HG03354 (cell line): ENCODE results near the gene PSD4.

ENCODE experiments used
- ATAC-seq: cut with Tn5 transposase; IDR thresholded peaks from one replicate; pipeline ENCODE4 v1.9.1; 2021; ENCODE audit warnings: mild to moderate bottlenecking; ENCODE audit not compliant: unreplicated experiment, poor library complexity, severe bottlenecking

The PSD4 gene

DNA sequence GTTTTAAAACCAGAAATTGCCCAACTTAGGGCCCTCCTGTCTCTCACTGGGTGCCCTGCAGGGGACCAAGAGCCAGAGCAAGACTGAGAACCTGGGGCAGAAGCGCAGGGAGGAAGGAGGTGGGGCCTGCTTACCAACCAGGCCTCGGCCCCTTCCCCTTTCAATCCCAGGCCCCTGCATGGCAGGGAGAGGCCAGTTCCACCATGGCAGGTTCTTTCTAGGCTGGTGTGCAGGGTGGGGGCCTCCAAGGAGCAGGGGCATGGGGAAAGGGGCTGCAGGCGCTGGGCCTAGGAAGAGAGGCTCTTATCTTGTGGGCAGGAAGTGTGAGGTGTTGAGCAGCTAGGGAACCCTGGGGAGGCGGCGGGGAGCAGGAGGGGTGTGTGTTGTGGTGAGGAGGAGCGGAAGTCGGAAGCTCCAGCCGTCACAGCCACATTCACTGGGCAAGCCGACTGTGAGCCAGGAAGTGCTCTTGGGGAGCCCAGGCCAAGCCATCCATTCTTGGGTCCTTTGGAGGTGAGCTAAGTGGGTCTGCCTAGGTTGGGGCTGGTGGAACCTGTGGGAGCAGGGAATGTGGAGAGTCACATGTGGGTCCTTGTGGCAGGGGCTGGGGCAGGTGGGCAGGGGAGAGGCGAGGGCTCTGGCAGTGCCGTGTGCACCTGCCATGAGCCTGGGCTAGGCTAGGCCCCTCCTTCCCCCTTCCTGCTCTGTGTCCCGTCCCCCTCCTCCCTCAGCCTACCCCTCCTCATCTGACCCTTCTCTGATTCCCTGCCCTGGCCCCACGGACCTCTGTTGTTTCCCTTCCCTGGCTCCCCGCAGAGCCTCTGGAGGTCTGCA lies at the start of gene PSD4:
PSD4 (plus strand) TSS at position 430 of the 834 bp plus-strand sequence. CDS start 8,486 bp downstream, outside the sequence.
- peak; percentile 82 for ATAC-seq

DNA sequence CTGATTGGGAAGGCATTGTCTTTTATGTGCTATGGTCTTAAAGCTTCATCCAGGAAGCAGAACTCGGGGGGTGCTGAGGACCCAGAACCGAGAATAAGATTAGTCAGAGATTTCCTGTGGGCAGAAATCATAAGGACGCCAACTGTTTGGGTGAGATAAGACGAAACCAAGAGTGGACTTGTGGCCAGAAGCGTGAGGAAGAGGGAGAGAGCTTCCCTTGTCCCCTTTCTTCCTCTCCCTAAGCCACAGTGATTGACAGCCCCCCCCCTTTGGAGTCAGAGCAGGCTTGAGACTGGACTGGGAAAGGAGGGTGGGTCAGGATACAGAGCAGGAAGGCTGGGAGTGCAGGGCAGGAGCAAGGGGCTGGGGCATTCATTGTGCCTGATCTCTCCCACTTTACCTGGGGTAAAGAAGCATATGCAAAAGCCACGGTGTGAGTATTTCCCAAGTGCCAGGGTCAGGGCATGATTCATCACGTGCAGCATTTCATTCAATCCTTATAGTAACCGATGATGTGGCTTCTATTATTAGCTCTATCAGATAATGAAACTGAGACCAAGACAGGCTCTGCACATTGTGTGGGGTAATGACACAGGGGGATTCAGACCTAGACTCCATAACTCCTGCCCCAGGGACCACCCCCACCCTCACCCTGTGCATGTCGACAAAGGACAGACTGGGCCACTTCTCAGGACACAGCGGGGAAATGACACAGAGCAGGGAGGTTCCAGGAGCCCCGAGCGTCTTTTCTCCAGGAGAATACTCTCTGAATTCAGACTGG lies 49.4 kb upstream of the PSD4 start:
- peak; percentile 70 for ATAC-seq

DNA sequence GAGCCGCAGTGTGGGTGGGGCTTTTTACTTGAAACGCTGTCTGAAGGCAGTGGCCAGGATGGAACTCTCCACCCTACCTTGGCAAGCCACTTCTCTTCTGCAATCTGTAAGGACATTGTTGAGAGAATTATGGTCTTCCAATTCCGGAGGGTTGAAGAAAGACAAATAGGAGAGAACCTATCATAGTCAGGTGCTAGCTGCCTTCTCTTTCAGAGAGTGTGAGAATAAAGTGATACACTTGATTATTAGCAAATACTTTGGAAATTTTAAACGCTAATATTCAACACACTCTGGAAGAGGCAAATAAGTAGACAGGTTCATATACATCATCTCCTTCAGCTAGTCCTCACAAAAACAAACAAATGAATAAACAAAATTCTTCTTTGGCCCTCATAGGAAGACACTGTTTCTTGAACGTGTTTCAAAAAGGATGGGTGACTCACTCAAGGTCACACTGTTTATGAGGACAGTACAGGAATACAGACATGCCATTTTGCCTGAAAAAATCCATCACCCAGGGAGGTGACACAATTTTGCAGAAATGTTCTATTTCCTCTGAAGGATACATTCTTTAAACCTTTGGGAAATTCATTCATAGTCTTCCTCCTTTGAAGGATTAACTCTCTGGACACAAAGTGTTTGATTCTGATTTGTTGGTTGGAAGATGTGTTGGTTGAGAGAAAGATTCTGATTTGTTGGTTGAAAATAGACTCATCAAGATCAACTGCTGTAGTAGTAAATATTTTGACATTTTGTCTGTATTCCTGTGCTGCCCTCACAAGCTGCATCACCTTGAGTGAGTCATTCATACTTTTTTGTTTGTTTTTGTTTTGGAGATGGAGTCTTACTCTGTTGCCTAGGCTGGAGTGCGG lies 48.6 kb upstream of the PSD4 start:
- ATAC-seq: peak; percentile 28

DNA sequence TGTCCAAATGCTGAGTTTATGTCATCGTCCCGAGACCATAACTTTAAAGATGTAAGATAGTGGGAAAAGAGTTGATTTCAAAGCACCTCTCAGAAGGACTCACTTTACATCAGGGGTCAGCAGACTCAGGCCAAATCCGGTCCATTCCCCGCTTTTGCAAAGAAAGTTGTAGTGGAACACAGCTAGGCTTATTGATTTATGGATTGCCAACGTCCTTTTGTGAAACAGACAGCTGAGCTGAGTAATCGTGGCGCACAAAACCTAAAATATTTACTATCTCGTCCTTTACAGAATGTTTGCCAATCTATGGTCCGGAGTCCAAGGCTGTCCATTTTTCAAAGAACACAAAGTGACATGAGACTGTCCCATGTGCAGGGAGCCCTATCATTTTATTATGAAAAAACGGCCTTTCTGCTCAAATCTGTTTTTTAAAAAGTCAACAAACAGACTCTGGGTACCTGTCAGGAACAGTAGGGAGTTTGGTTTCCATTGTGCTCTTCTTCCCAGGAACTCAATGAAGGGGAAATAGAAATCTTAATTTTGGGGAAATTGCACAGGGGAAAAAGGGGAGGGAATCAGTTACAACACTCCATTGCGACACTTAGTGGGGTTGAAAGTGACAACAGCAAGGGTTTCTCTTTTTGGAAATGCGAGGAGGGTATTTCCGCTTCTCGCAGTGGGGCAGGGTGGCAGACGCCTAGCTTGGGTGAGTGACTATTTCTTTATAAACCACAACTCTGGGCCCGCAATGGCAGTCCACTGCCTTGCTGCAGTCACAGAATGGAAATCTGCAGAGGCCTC lies 46.7 kb upstream of the PSD4 start, which contains the start of gene IL1RN:
IL1RN (plus strand) TSS at position 754 of the 801 bp plus-strand sequence; CDS start at position 781, 27 bp downstream.
- ATAC-seq: no peak

DNA sequence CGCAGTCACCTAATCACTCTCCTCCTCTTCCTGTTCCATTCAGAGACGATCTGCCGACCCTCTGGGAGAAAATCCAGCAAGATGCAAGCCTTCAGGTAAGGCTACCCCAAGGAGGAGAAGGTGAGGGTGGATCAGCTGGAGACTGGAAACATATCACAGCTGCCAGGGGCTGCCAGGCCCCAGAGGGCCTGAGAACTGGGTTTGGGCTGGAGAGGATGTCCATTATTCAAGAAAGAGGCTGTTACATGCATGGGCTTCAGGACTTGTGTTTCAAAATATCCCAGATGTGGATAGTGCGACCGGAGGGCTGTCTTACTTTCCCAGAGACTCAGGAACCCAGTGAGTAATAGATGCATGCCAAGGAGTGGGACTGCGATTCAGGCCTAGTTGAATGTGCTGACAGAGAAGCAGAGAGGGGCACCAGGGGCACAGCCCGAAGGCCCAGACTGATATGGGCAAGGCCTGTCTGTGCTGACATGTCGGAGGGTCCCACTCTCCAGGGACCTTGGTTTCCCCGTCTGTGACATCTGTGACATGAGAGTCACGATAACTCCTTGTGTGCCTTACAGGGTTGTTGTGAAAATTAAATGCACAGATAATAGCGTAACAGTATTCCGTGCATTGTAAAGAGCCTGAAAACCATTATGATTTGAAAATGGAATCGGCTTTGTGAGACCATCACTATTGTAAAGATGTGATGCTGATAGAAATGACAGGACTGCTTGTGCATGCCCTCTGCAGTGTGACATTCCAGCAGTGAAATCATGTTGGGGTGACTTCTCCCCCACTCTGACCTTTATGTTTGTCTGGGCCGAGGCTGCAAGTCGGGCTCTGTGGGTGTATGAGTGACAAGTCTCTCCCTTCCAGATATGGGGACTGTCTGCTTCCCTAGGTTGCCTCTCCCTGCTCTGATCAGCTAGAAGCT lies 45.9 kb upstream of the PSD4 start:
- ATAC-seq: no peak

DNA sequence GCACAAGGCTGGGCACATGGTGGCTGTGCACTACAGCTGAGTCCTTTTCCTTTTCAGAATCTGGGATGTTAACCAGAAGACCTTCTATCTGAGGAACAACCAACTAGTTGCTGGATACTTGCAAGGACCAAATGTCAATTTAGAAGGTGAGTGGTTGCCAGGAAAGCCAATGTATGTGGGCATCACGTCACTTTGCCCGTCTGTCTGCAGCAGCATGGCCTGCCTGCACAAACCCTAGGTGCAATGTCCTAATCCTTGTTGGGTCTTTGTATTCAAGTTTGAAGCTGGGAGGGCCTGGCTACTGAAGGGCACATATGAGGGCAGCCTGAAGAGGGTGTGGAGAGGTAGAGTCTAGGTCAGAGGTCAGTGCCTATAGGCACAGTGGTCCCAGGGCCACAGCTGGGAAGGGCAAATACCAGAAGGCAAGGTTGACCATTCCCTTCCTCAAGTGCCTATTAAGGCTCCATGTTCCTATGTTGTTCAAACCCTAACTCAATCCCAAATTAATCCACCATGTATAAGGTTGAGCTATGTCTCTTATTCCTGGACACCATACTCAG lies 44.2 kb upstream of the PSD4 start:
- ATAC-seq: no peak

DNA sequence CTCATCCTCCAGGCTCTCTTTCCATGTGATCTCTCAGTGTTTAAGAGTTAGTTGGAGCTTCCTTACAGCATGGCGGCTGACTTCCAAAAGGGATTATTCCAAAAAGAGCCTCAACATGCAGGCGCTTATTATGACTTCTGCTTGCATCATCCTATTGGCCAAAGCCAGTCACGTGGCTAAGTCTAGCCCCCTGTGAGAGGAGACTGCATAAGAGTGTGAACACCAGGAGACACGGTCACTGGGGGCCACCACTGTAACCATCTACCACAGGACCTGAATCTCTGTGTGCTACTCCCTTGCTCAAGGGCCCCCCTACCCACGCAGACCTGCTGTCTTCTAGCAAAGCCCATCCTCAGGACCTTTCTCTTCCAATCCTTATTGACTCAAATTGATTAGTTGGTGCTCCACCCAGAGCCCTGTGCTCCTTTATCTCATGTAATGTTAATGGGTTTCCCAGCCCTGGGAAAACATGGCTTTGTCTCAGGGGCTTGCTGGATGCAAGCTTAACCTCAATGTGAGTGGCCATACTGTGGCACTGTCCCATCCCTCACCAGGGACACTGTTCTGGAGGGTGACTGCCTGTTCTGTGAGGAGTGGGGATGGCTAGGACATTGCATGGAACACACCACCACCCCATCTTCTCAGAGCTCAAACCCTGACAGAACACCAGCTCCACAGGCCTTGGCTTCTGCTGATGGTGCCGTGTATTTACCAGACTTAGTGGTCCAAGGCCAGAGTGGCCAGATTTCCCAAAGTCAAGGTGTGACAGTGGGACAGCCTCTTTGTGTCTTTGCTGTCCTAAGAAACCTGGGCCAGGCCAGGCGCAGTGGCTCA lies 42.2 kb upstream of the PSD4 start:
- no peak for ATAC-seq

DNA sequence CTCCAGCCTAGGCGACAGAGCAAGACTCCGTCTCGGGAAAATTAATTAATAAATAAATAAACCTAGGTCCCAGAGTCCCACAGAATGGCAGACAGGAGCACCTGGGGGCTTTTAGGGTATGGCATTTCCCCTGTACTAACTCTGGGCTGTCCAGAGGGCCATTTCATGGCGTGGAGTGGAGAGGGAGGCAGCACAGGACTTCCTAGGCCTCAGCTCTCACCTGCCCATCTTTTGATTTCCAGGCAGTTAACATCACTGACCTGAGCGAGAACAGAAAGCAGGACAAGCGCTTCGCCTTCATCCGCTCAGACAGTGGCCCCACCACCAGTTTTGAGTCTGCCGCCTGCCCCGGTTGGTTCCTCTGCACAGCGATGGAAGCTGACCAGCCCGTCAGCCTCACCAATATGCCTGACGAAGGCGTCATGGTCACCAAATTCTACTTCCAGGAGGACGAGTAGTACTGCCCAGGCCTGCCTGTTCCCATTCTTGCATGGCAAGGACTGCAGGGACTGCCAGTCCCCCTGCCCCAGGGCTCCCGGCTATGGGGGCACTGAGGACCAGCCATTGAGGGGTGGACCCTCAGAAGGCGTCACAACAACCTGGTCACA lies 41.3 kb upstream of the PSD4 start:
- ATAC-seq: no peak

DNA sequence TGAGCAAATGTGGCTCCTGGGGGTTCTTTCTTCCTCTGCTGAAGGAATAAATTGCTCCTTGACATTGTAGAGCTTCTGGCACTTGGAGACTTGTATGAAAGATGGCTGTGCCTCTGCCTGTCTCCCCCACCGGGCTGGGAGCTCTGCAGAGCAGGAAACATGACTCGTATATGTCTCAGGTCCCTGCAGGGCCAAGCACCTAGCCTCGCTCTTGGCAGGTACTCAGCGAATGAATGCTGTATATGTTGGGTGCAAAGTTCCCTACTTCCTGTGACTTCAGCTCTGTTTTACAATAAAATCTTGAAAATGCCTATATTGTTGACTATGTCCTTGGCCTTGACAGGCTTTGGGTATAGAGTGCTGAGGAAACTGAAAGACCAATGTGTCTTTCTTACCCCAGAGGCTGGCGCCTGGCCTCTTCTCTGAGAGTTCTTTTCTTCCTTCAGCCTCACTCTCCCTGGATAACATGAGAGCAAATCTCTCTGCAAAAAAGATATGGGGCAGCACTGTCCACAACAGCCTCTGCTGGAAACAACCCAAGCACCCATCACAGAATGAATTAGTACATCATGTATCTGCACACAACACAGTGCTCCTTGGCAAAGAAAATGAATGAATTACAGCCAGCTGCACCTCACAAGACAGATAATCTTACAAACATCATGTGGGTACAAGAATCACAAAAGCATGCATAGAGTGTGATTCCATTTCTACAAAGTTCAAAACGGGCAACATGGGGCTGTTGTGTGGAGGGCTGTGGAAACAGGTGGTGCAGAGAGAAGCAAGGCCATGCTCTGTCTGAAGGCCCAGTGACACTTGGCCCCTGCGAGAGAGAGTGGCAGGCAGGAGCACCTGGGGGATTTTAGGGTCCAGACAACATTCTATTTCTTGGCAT lies 39.8 kb upstream of the PSD4 start:
- ATAC-seq: no peak

DNA sequence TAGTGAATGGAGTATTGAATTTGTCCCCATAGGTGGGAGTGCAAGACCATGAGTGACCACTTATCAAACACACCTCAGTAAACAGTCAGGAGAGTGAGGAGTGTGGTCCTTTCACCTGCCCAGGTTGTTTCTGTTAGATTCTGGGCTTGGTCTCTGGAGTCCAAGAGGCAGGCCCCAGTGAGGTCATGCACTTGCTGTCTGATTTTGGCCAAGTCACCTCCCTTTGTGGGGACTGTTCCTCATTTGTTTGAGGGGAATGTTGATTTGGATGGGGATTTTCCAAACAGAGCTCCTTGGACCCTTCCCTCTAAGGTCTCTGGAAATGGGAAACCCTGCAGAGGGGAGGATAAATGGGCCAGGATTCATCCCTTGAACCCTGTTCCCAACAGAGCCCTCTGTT lies 39.1 kb upstream of the PSD4 start:
- no peak for ATAC-seq

DNA sequence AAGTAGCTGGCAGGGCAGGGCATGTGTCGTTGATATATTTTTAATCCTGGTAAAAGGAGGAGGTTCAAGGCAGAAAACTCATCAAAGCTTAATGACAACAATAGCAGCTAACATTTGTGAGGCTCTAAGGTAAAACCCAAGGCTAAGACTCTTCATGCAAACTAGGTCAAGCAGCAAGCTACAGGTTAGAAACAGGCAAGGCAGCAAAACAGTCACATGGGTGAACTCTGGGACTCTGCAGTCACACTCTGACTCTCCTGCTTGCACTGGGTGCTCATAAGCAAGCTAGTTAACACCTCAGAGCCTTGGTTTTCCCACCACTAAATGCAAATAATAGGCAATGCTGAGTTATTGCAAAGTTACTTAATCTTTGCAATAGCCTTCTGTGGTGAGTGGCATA lies 38.5 kb upstream of the PSD4 start:
- ATAC-seq: no peak

DNA sequence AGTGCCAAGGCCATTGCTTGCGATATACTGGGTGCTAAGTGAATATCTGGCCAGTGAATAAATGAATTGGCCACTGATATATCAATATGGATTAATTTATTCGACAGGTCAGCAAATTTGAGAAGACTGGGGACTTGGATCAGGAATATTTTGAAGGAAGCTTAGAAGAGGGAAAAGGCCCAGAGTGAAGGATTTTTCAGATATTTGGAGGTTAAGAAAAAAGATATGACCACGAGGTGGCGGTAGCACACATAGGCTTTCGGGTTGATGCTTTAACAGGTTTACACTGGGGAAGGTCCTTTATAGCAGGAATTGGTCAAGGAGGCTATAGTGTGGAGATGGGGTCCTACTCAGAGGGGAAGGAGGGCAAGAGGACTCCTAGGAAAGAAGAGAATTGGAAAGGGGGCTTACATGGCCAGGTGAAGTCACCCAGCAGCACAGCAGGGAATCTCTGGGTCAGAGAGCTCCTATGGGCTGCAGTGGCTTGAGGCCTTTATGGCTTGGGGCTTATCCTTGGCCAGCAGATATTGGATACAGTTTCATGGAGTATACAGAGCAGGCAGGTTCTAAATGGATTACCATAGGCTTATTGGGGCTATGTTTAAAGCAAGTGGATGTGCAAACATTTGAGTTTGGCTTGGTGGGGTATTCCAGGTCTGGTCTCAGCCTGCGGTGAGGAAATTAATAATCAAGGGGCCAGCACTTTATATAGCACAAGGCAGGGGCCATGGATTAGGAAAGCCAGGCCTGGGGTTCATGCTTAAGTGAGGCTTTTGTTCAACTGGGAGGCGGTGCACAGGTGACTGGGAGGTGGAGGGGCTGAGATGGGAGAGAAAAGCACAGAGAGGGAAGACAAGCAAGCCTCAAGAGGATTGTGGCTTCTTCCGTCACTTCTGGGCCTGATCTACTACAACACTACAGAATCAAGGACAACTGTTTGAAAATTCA lies 36.7 kb upstream of the PSD4 start:
- ATAC-seq: no peak

DNA sequence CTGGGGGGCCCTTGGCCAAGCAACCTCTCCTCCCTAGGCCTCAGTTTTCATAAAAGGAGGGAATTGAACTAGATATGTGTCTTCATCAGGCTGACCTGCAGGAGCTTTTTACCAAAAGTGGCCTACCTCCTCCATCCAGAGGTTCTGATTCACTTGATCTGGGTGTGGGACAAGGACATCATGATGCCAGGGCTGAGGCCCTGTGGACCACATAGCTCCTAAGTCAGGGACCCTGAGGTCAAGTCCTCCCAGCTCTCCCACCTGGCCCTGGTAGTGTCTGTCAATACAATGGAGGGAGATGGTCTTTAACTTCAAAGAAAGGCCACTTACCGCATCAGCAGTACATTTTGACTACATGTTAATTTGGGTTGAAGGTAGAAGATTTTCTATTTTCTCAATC lies 35.9 kb upstream of the PSD4 start:
- no peak for ATAC-seq

DNA sequence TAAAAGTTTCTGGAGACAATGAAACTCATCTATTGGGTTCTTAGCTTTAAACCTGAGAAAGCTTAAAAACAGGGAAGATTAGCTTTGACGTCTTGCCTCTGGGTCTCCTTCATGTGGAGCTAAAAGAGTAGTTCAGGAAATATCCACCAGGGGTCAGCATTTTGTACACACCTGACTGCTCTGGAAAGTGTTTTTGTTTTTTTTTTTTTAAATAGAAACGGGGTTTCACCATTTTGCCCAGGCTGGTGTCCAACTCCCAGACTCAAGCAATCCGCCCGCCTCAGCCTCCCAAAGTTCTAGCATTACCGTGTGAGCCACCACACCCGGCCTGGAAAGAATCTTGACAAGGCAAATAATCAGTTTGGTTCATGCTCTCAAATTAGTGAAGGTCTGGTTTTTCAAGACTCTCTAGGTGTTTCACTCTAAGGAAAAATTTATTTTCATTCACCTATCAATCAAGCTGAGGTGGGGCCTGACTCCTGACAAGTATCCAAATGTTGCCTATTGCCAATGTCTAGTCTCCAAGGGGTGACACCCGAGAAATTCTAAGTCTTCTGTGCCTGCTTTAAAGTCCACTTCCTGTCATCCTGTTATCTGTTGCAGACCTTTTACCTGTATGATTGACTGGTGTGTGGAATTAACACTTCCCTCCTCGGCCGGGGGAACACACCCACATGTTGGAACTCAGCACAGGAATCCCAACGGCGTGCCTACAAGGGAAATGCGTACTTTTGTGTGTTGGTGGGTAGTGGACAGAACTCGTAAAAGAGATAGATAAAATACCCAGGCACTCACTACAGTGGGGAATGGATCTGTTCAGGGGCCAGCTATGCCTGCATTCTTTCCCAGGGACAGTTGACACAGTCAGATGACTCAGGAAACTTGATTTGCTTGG lies 35.1 kb upstream of the PSD4 start:
- ATAC-seq: peak; percentile 75
